ENCODE measurements around the gene AUTS2. TPM values are rescaled to one million over a fixed set of nuclear protein-coding genes. Genes with fewer than 3 reads are reported as not detected.

Gene AUTS2
- polyA plus RNA-seq, 1 donor (not counting 4 experiments of a cell fraction or from before 2014, with no cell fraction given) = 4.7 TPM

DNA sequence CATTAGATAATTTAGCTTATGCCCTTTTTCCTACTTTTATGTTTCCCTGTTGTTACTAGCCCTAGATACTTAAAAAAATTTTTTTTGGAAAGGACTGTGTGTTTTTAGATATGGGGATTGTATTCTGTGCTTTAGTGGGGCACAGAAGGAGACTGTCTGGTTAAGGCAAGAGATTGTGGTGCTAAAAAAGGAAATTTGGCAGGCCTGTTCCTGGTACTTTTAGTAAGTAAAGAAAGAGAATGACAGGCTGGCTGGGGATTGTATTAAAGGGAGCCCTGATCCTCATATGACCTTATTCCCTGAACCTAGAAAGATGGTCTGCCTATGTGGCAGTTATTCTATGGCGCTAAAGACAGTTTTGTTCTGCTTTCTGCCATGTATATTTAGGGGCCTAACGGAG, 74.8 kb downstream of the AUTS2 start:
- dilution Hi-C loops (cut with MboI; ENCODE audit: extremely low pct_ligation_motif_present, low sequenced_read_pairs) = no loop called here
- Histone ChIP-seq H3K4me1 (ENCODE audit: control insufficient read depth, extremely low read depth, insufficient read depth, low read length) (no peaks in the 10 kb centered on the region), H3K4me2 (ENCODE audit: control insufficient read depth, extremely low read depth, insufficient read depth, low read depth, low read length) (no peak overlapping the region), H3K9me1 (ENCODE audit: control insufficient read depth, extremely low read depth, insufficient read depth, low read length) (no peaks in the 10 kb centered on the region), H2AFZ (ENCODE audit: control insufficient read depth, low read length) (no peak overlapping the region), H3K79me2 (ENCODE audit: control insufficient read depth, insufficient read depth, low read length) (no peaks in the 10 kb centered on the region), H3K4me3 (ENCODE audit: control insufficient read depth in 2 of 3, extremely low read depth in 1 of 3, insufficient read depth in 2 of 3, low read depth in 1 of 3, low read length in 3 of 3) (no peak overlapping the region), H3K9ac (ENCODE audit: control insufficient read depth, extremely low read depth, insufficient read depth, low read length) (no peak overlapping the region), H4K20me1 (ENCODE audit: control insufficient read depth, extremely low read depth, insufficient read depth, low read length) (no peaks in the 10 kb centered on the region), H3K36me3 (ENCODE audit: control insufficient read depth in 2 of 2, extremely low read depth in 1 of 2, insufficient read depth in 2 of 2, low read length in 2 of 2) (no peaks in the 10 kb centered on the region), H3K9me3 (ENCODE audit: control insufficient read depth, low read depth, low read length) (no peaks in the 10 kb centered on the region), H3K27me3 (ENCODE audit: control insufficient read depth, extremely low read depth, insufficient read depth, low read length) (no peaks in the 10 kb centered on the region), H3K27ac (ENCODE audit: control insufficient read depth, insufficient read depth, low read length) (no peak overlapping the region)
- FAIRE-seq = no peak
- no peak for DNase-seq (ENCODE audit: low read depth, low spot score)
- TF ChIP-seq EZH2 (IDR thresholded peaks at IDR 0.05; ENCODE audit: low read length) (no peak), CTCF (optimal IDR thresholded peaks at IDR 0.05 in 1 of 3, IDR thresholded peaks at IDR 0.05 in 1 of 3, conservative IDR thresholded peaks at IDR 0.05 in 1 of 3; ENCODE audit: extremely low read depth in 1 of 3, insufficient read depth in 2 of 3, low read length in 3 of 3) (no peak)

- H3K4me1 ChIP-seq (ENCODE audit: control insufficient read depth, extremely low read depth, insufficient read depth, low read length) = no peaks in the 10 kb centered on the region
- H3K79me2 ChIP-seq (ENCODE audit: control insufficient read depth, insufficient read depth, low read length) = no peaks in the 10 kb centered on the region
- no peak overlapping the region for H3K9ac ChIP-seq (ENCODE audit: control insufficient read depth, extremely low read depth, insufficient read depth, low read length)
- no peaks in the 10 kb centered on the region for H4K20me1 ChIP-seq (ENCODE audit: control insufficient read depth, extremely low read depth, insufficient read depth, low read length)
- H3K9me3 ChIP-seq (ENCODE audit: control insufficient read depth, low read depth, low read length) = no peaks in the 10 kb centered on the region
- no peak overlapping the region for H3K27ac ChIP-seq (ENCODE audit: control insufficient read depth, insufficient read depth, low read length)
- TF ChIP-seq EZH2 (IDR thresholded peaks at IDR 0.05; ENCODE audit: low read length) = no peak
- no peak for TF ChIP-seq CTCF (optimal IDR thresholded peaks at IDR 0.05 in 1 of 3, IDR thresholded peaks at IDR 0.05 in 1 of 3, conservative IDR thresholded peaks at IDR 0.05 in 1 of 3; ENCODE audit: extremely low read depth in 1 of 3, insufficient read depth in 2 of 3, low read length in 3 of 3)
- dilution Hi-C loops (cut with MboI; ENCODE audit: extremely low pct_ligation_motif_present, low sequenced_read_pairs) = no loop called here
- H3K27me3 ChIP-seq (ENCODE audit: control insufficient read depth, extremely low read depth, insufficient read depth, low read length) = no peaks in the 10 kb centered on the region
- no peak for FAIRE-seq
- H2AFZ ChIP-seq (ENCODE audit: control insufficient read depth, low read length) = no peak overlapping the region
- no peak overlapping the region for H3K4me3 ChIP-seq (ENCODE audit: control insufficient read depth in 2 of 3, extremely low read depth in 1 of 3, insufficient read depth in 2 of 3, low read depth in 1 of 3, low read length in 3 of 3)
- H3K36me3 ChIP-seq (ENCODE audit: control insufficient read depth in 2 of 2, extremely low read depth in 1 of 2, insufficient read depth in 2 of 2, low read length in 2 of 2) = no peaks in the 10 kb centered on the region
- no peak for DNase-seq (ENCODE audit: low read depth, low spot score)
- no peaks in the 10 kb centered on the region for H3K9me1 ChIP-seq (ENCODE audit: control insufficient read depth, extremely low read depth, insufficient read depth, low read length)
- H3K4me2 ChIP-seq (ENCODE audit: control insufficient read depth, extremely low read depth, insufficient read depth, low read depth, low read length) = no peak overlapping the region
Observed at GRCh38 chr7:69674701-69675182, 76.5 kb downstream of the AUTS2 start.
